A549 (cell line): ENCODE data around the gene KCNH4. TPM values are rescaled to one million over a fixed set of nuclear protein-coding genes. Genes with fewer than 3 reads are reported as not detected.

Experiments
- ATAC-seq, 2 experiments: fragments of 200-7000 bp in 1 of 2; fragments of >200 bp in 1 of 2; cut with Nextera tagmentation in 1 of 2; cut with Tn5 transposase in 1 of 2; 3 replicates each; pipeline versions ENCODE4 v1.8.0 to v1.9.1; 2018 to 2020; ENCODE audit warnings: mild to moderate bottlenecking in 1 of 2, moderate library complexity in 1 of 2
- CTCF ChIA-PET: fragments of 300-600 bp; sonication (Branson Sonifier 250); formaldehyde crosslinking; extraction: SDS; loops from one replicate; lab custom pipeline; 2021; ENCODE audit warnings: antibody characterized with exemption, inconsistent platforms; lab: Yijun Ruan, JAX
- POLR2A ChIA-PET: fragments of 350-600 bp; formaldehyde crosslinking; extraction: SDS; loops from one replicate; lab custom pipeline; 2021; ENCODE audit warnings: antibody characterized with exemption, inconsistent platforms; lab: Yijun Ruan, JAX
- DNase-seq, 2 experiments: peaks; one replicate each; pipeline versions ENCODE4 v3.0.0 to v3.0.0-alpha.2; 2011 to 2016; ENCODE audit warnings: low read depth in 1 of 2, low spot score in 1 of 2
- FAIRE-seq: peaks from 2 replicates; lab custom pipeline; 2011; peaks lifted over from hg19 to GRCh38; lab: Jason Lieb, UNC
- H3K27ac ChIP-seq, 2 experiments: fragments of >200 bp; sonication (Bioruptor Twin); formaldehyde crosslinking; 3 replicates each; pipeline ENCODE4 v1.5.1; 2016 to 2017
- H3K4me1 ChIP-seq: fragments of >200 bp; sonication (Bioruptor Twin); formaldehyde crosslinking; 3 replicates; pipeline ENCODE4 v1.6.1; 2016
- H3K4me2 ChIP-seq: fragments of >200 bp; sonication (Bioruptor Twin); formaldehyde crosslinking; 3 replicates; pipeline ENCODE4 v1.6.1; 2016
- H3K4me3 ChIP-seq: fragments of >200 bp; sonication (Bioruptor Twin); formaldehyde crosslinking; 3 replicates; pipeline ENCODE4 v1.5.1; 2016
- H3K9me3 ChIP-seq: fragments of >200 bp; sonication (Bioruptor Twin); formaldehyde crosslinking; 3 replicates; pipeline ENCODE4 v1.6.1; 2016
- BHLHE40 ChIP-seq: IDR thresholded peaks from 2 replicates; pipeline ENCODE4 v1.6.1; 2012; ENCODE audit warnings: low read depth, low read length, inconsistent platforms
- E2F6 ChIP-seq: IDR thresholded peaks from 2 replicates; pipeline ENCODE4 v1.6.1; 2012; ENCODE audit warnings: low read depth, borderline replicate concordance
- HDAC2 ChIP-seq: fragments of 200-600 bp; sonication (generic); IDR thresholded peaks from 2 replicates; pipeline ENCODE4 v1.6.1; 2016
- HES2 ChIP-seq: fragments of >200 bp; sonication (Bioruptor Twin); formaldehyde crosslinking; IDR thresholded peaks from 2 replicates; pipeline ENCODE4 v1.6.1; 2016
- HEYL ChIP-seq: fragments of 250-450 bp; sonication (Bioruptor Pico); IDR thresholded peaks from 2 replicates; pipeline ENCODE4 v1.8.0; 2021; ENCODE audit warnings: mild to moderate bottlenecking, moderate library complexity
- HOXA7 ChIP-seq: fragments of 250-450 bp; sonication (Bioruptor Pico); IDR thresholded peaks from 2 replicates; pipeline ENCODE4 v1.5.0; 2020; ENCODE audit warnings: mild to moderate bottlenecking, moderate library complexity
- HOXB13 ChIP-seq: fragments of 250-450 bp; sonication (Bioruptor Pico); IDR thresholded peaks from 2 replicates; pipeline ENCODE4 v1.5.0; 2020; ENCODE audit warnings: low read depth, mild to moderate bottlenecking, moderate library complexity
- JUN ChIP-seq, 2 experiments: fragments of >200 bp; sonication (Bioruptor Twin); formaldehyde crosslinking; IDR thresholded peaks; 2 replicates in 1 of 2; 3 replicates in 1 of 2; pipeline ENCODE4 v1.6.1; 2016 to 2017
- JUNB ChIP-seq: fragments of >200 bp; sonication (Bioruptor Twin); formaldehyde crosslinking; IDR thresholded peaks from 2 replicates; pipeline ENCODE4 v1.6.1; 2016
- KDM1A ChIP-seq: fragments of 200-600 bp; sonication (generic); IDR thresholded peaks from 2 replicates; pipeline ENCODE4 v1.6.1; 2016; ENCODE audit warnings: low read depth, mild to moderate bottlenecking
- KDM5A ChIP-seq: fragments of 200-600 bp; sonication (generic); IDR thresholded peaks from 2 replicates; pipeline ENCODE4 v1.6.1; 2016; ENCODE audit warnings: antibody characterized with exemption, mild to moderate bottlenecking
- MAFK ChIP-seq: fragments of 450-650 bp; IDR thresholded peaks from 2 replicates; pipeline ENCODE4 v1.6.1; 2014; ENCODE audit not compliant: partially characterized antibody
- MAX ChIP-seq: IDR thresholded peaks from 2 replicates; pipeline ENCODE4 v1.6.1; 2012
- MYC ChIP-seq: IDR thresholded peaks from 2 replicates; pipeline ENCODE4 v1.6.1; 2012; ENCODE audit warnings: mild to moderate bottlenecking, inconsistent platforms, low read length, improper control_type of control experiment, borderline replicate concordance
- NR3C1 ChIP-seq: fragments of >200 bp; sonication (Bioruptor Twin); formaldehyde crosslinking; IDR thresholded peaks from 3 replicates; pipeline ENCODE4 v1.6.1; 2017
- PBX3 ChIP-seq: IDR thresholded peaks from 2 replicates; pipeline ENCODE4 v1.6.1; 2012
- PHF8 ChIP-seq: fragments of 200-600 bp; sonication (generic); IDR thresholded peaks from 2 replicates; pipeline ENCODE4 v1.6.1; 2016; ENCODE audit warnings: low read depth, mild to moderate bottlenecking, antibody characterized with exemption, moderate library complexity, borderline replicate concordance
- POLR2A ChIP-seq: IDR thresholded peaks from 2 replicates; pipeline ENCODE4 v1.6.1; 2012; ENCODE audit warnings: mild to moderate bottlenecking, low read length
- POLR2AphosphoS2 ChIP-seq: conservative IDR thresholded peaks from 2 replicates; pipeline ENCODE4 v1.6.1; 2012; ENCODE audit warnings: low read length, improper control_type of control experiment, inconsistent platforms
- RFX5 ChIP-seq: fragments of 450-650 bp; IDR thresholded peaks from 2 replicates; pipeline ENCODE4 v1.7.1; 2014; ENCODE audit warnings: antibody characterized with exemption, mild to moderate bottlenecking, moderate library complexity
- RNF2 ChIP-seq: fragments of 200-600 bp; sonication (generic); IDR thresholded peaks from 2 replicates; pipeline ENCODE4 v1.6.1; 2016; ENCODE audit warnings: low read depth, mild to moderate bottlenecking, antibody characterized with exemption, moderate library complexity, borderline replicate concordance
- SREBF2 ChIP-seq: fragments of 450-650 bp; IDR thresholded peaks from 2 replicates; pipeline ENCODE4 v1.6.1; 2014; ENCODE audit warnings: mild to moderate bottlenecking, moderate library complexity
- ZC3H11A ChIP-seq: fragments of 450-650 bp; IDR thresholded peaks from 2 replicates; pipeline ENCODE4 v1.6.1; 2014; ENCODE audit warnings: antibody characterized with exemption, mild to moderate bottlenecking
- ZFP36 ChIP-seq: fragments of 450-650 bp; IDR thresholded peaks from 2 replicates; pipeline ENCODE4 v1.6.1; 2014; ENCODE audit warnings: borderline replicate concordance; ENCODE audit not compliant: partially characterized antibody
- ZNF302 ChIP-seq: fragments of 250-450 bp; sonication (Bioruptor Pico); IDR thresholded peaks from 2 replicates; pipeline ENCODE4 v1.9.0; 2021; ENCODE audit warnings: inconsistent platforms, mild to moderate bottlenecking, moderate library complexity
- ZSCAN20 ChIP-seq: fragments of 250-450 bp; sonication (Bioruptor Pico); IDR thresholded peaks from 2 replicates; pipeline ENCODE4 v1.8.0; 2022; ENCODE audit warnings: mild to moderate bottlenecking, moderate library complexity
- WGBS: methylation state at CpG from one replicate; pipeline ENCODE4 v1.1.6; 2017; ENCODE audit errors: missing lambda C conversion rate; 5-methylcytosine and 5-hydroxymethylcytosine counted together
- polyA plus RNA-seq, 4 experiments: library from polyadenylated mRNA; depleted of rRNA in 3 of 4; stranded (reverse); fragments of >200 nt; fragmentation: RNase III in 1 of 4; extraction: RNeasy Plus Mini Kit Qiagen cat#74134 plus additional on column Dnase treatment in 1 of 4; gene quantifications; 2 replicates in 3 of 4; 3 replicates in 1 of 4; pipeline ENCODE4 v1.2.3, GENCODE V29; 2011 to 2017

Gene KCNH4
- polyA plus RNA-seq, 2 of the 4 experiments (the other 2 are of a cell fraction), result 0.25 to 0.37 TPM

GRCh38 chr17:42130310-42130936 lies 50.5 kb downstream of the KCNH4 start:
- CTCF ChIA-PET, result interaction anchor here (0.5 to 8.1 kb wide), 17 partner anchors 11 to 759 kb away, joined by 3 to 84 read pairs (median 3); partner anchors contain the start of genes DNAJC7, KAT2A and KCNH4
- Histone ChIP-seq H3K27ac (no peak overlapping the region), H3K9me3 (no peaks in the 10 kb centered on the region), H3K4me1 (peaks cover 22% of the 10 kb centered on the region), H3K4me3 (no peak overlapping the region)
- no peak for DNase-seq
- FAIRE-seq, result no peak
- TF ChIP-seq MAX (no peak), HES2 (no peak), MYC (no peak), HOXA7 (no peak), ZNF302 (CRISPR knock-in tag) (no peak), RFX5 (no peak), HDAC2 (no peak), ZFP36 (no peak), POLR2A (no peak), RNF2 (no peak)
- TF ChIP-seq, all 56 proteins: peak for 0
- peak in 1 of 2 experiments; percentile 42; a peak in 2 of 6 replicates for ATAC-seq
- no peak overlapping the region for H3K4me2 ChIP-seq
- POLR2A ChIA-PET, result no interaction called here
- WGBS, result 94% methylated on average over 16 of the region's 16 CpGs

GRCh38 chr17:42129109-42129837 lies 51.7 kb downstream of the KCNH4 start:
- no peak for DNase-seq
- Histone ChIP-seq H3K27ac (no peak overlapping the region), H3K9me3 (no peaks in the 10 kb centered on the region), H3K4me1 (peaks cover 11% of the 10 kb centered on the region), H3K4me2 (no peak overlapping the region), H3K4me3 (no peak overlapping the region)
- TF ChIP-seq HEYL (CRISPR knock-in tag) (no peak), MAFK (peak; percentile 61), PHF8 (no peak), POLR2AphosphoS2 (no peak), SREBF2 (no peak), BHLHE40 (no peak), JUN (IDR thresholded peaks at IDR 0.05) (no peak)
- ChIA-PET CTCF (interaction anchor here (0.6 to 8.1 kb wide), 16 partner anchors 10 to 169 kb away, joined by 3 to 84 read pairs (median 3); partner anchors contain the start of genes CNP, DHX58, KAT2A and KCNH4), POLR2A (interaction anchor here (0.8 kb wide), 1 partner anchor 25 kb away, joined by 3 read pairs; no protein-coding TSS in a partner anchor)
- 89% methylated on average over 8 of the region's 8 CpGs for WGBS
- ATAC-seq, result no peak
- no peak for FAIRE-seq

- no peak for ATAC-seq
Observed at GRCh38 chr17:42127414-42127813, 53.5 kb downstream of the KCNH4 start.

More at GRCh38 chr17:42127414-42127813, 53.5 kb downstream of the KCNH4 start:
- no peaks in the 10 kb centered on the region for H3K4me1 ChIP-seq
- no peaks in the 10 kb centered on the region for H3K9me3 ChIP-seq
- FAIRE-seq, result no peak
- no peak overlapping the region for H3K4me3 ChIP-seq
- 91% methylated on average over 6 of the region's 6 CpGs for WGBS
- CTCF ChIA-PET, result interaction anchor here (0.6 to 8.1 kb wide), 8 partner anchors 8 to 279 kb away, joined by 3 to 84 read pairs (median 4); partner anchors contain the start of genes KAT2A and KCNH4
- no peak for DNase-seq
- TF ChIP-seq KDM1A, result no peak
- no peak for TF ChIP-seq ZC3H11A
- no peak for TF ChIP-seq E2F6
- no peak for TF ChIP-seq HOXB13 (CRISPR knock-in tag)
- no peak for TF ChIP-seq ZSCAN20 (CRISPR knock-in tag)
- TF ChIP-seq BHLHE40, result no peak
- no peak for TF ChIP-seq JUNB
- no peak for TF ChIP-seq NR3C1
- no peak for TF ChIP-seq PBX3
- TF ChIP-seq KDM5A, result no peak
- POLR2A ChIA-PET, result no interaction called here
- no peak overlapping the region for H3K27ac ChIP-seq
- no peak overlapping the region for H3K4me2 ChIP-seq
